ENCODE results near the gene INHBC.

- TF ChIP-seq CTCF (conservative IDR thresholded peaks at IDR 0.05; ENCODE audit: low read length) (no peak), EZH2phosphoT487 (IDR thresholded peaks at IDR 0.05; ENCODE audit: borderline replicate concordance, low read depth, low read length) (no peak)
Observed at GRCh38 chr12:57467915-57468314, 33.3 kb downstream of the INHBC start.

All from OCI-LY7 (cell line).